GM18511 (cell line): Measurements from ENCODE around the gene RALGPS1.

Experiments used
- ATAC-seq: cut with Tn5 transposase; IDR thresholded peaks from one replicate; pipeline ENCODE4 v1.9.1; 2021; ENCODE audit warnings: mild to moderate bottlenecking, moderate library complexity; ENCODE audit not compliant: unreplicated experiment

Gene RALGPS1

DNA sequence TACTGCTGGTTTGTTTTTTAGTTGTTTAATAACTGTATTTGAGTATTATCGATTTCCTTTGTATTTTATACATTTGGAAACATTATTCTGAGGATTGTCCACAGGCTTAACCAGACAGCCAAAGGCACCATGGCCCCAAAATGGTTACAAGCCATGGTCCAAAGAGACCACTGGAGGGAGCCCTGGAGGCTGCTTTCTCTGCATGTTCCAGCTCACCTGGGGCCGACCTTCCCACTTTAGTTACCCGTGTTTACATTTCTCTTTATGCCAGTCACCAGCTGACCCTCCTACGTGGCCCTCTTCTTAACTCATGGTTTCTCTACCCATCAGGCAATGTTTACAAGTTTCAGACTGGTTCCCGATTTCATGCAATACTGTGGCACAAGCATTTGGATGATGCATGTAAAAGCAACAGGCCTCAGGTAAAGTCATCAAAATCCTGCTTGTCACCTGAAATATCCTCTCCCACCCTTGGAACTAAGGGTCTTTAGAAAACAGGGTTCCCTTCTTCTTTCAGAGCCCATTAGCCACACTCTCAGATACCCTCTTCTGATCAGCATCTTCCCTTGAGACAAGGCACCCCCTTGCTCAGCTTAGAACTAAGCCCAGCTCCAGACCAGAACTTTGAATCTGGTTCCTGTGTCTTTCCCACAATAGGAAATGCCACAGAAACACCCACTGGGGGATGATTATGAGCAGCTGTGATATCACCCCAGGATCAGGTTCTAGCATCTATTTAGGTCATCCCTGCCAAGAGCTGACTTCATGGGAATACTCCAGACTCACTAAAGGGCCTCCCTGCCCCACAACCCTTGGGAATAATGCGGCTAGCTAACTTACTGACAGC lies 300.1 kb downstream of the RALGPS1 start:
- ATAC-seq = no peak

DNA sequence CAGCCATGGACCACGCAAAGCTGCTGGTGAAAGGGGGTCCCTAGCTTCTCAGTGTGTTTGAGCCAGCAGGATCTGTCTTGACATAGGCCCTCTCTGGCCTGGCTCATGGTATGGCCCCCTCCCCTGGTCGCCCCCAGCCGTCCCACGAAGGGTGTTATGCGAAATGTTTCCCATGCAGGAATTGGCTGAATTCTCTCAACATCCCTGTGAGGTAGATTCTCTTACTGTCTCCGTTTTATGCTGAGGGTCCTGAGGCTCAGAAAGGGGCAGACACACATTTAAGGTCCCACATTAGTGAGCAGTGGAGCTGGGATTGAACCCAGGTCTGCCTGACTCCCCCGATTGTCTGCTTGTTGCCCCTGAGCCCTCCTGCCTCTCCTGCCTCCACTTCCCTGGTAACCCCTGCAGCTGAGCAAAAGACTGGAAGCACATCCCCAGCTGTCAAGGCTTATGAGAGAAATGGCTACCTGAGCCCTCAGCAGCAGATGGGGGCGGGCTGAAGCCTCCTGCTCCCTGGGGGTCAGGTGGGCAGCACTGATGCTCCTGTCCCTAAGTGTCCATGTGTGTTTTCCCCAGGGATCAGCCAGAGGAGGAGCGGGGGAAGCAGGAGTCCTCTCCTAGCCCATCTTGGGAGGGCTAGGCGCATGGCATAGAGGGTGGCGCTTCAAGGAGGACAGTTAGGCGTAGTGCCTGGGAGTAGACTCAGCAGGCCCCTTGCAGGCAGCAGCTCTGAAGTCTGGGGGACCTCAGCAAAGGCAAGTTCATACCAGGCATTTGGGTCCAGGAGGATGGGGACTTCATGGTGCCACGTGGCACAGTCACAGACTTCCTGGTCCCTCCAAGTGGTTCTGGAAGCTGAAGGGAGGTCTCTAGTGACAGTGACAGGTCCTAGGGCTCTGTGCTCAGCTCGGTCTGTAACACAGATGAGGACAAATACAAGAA lies 301.0 kb downstream of the RALGPS1 start:
- ATAC-seq = no peak

DNA sequence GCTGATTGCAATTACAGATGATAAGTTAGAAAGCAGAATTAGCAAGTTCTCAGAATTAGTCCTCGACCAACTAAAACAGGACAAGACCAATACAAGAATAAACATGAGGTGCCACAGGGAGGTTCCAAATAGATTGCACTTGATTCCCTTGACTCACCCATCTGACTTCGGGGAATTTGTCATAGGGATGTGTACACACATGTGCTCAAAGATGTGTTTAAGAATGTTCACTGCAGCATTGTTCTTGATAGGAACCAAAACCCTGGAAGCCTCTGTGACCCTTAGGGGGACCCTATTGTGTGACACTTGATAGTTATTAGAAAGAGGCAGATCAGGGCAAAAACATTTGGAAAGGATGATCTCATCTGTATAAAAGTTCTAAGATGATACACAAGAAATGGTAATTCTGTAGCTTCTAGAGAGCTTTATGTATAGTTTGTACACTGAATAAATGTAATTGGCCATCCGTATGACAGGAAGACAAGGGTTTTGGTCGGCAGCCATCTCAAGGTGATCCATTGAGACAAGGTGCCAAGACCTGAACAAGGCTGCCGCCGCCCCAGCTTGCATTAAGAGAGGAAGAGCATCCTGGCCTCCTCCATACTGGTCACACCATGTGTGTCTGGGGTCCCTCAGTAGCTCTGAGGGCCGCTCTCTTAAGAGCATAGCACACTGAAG lies 301.8 kb downstream of the RALGPS1 start:
- no peak for ATAC-seq

DNA sequence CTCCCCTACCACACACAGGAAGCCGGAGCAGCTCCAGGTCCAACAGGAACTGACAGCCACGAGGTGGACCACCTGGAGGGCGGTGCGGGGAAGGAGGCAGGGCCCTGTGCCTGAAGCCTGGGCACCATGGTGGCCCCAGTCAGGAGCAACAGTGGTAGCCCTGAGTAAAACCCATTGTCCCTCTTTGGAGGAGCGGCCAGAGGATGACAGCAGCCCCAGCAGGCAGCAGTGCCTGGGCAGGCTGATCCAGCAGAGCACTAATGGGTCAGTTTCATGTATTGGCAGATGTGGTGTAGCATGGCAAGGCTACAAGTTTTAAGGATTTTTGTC lies 302.3 kb downstream of the RALGPS1 start:
- ATAC-seq = no peak

DNA sequence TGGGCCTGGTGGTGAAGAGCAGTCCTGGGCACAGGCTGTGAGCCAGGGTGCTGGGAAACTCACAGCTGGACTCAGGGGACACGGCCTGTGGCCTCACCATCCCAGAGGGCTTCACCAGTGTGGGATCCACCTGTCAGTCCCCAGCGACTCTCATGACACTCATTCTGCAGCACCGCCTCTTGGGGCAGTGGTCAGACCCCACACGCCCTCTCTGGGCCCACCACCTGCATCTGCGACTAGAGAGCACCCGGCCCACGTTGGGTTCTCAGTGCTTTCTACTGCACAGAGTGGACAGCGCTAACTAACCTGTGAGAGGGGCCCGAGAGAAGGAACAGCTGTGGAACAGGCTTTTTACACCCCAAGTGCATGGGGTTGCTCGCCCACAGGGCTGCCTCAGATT lies 304.2 kb downstream of the RALGPS1 start:
- no peak for ATAC-seq

DNA sequence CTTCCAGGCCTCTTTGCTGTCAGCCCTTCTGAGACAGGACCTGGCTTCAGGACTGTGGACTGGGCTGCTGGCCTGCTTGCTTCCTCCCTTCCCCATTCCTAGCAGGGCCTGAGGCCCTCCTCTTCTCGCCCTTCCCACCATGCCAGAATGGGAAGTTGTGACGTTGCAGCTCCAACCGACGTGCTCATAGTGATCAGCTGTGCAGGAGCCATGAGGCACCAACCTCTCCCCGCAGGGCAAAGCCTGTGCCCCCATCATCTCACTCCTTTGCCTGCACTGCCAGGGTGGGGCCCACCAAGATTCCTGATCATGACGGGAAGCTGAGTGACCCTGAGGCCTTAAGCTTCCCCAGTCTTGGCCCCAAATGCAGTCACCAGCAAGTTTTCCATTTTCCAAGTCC lies 304.9 kb downstream of the RALGPS1 start:
- no peak for ATAC-seq

DNA sequence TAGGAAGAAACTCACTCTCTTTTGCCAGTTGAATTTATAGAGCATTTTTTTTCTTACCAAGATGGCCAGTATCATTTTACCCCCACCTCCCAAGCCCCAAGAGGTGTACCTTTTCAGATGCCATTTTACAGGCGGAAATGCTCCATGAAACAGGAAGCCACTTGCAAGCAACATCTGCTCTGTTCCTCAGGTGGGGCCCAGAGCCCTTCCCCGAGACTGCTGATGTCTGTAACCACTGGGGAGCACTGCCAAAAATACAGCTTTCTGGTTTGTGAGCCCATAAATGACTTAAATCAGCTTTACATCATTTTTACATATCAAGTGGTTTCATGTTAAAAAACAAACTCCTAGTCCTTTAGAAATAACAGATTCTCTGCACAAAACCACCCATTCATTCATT lies 307.1 kb downstream of the RALGPS1 start:
- ATAC-seq = no peak

DNA sequence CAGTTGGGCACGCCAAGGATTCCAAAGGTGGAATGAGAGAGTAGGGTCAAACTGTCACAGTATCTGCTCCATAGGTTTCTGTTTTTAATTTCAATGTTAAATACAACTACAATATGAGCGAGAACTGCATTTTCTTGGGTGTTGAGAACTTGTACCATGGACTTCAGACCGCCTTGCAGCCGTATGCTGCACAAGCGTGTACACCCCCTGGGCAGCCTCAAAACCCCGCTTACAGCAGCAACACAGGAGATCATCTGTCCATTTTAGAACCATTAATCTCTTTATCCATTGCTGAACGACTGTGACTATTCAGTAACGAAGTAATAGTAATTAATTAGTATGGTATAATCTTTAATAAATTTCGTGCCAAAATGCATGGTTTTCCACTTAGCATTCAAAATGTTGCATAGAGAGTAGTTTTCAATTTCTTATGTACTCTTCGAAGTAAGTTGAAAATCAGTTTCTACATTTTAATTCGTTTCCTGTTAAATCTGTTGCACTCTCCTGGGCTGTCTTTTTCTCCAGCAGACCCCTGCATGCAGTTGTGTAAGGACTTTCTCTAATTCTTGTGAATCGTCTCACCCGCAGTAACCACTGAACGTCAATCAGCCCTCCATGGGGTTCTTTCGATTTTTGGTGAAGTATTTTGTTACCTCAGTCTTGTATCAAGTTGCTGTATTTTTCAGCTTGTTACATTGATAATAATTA lies 308.0 kb downstream of the RALGPS1 start:
- ATAC-seq = no peak

DNA sequence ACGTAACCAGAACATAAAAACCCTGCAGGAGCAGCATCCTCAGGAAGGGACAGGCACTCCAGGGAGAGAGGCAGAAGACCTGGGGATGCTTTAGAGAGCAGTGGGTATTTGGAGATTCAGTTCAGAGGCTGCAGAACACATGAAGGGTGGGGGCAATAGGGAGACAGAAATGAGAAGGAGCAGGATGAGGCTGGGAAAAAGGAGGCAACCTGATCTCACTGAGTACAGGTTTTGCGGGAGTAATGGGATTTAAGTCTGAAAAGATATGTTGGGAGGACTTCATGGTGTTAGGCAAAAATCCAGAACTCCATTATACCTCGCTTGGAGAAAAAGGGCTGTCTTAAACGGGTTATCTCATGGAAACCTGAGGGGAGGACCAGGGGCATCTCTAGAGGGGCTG lies 308.7 kb downstream of the RALGPS1 start:
- ATAC-seq = no peak

DNA sequence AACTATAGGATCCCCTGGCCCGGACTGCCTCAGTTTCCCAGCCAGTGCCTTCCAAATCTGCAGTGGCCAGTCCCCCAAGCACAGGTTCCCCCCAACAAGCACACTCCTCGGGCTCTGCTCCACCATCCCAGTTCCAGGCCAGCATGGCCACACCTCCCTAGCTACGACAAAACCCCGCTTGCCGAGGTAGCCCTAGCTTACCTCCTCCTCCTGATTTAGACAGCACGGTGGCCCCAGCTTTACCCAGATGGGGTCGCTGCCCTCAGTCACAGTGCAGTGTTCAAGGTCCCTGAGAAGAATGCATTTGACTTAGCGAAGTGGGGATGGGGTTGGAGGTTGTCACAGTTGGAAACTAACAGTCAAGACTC lies 309.2 kb downstream of the RALGPS1 start:
- no peak for ATAC-seq

DNA sequence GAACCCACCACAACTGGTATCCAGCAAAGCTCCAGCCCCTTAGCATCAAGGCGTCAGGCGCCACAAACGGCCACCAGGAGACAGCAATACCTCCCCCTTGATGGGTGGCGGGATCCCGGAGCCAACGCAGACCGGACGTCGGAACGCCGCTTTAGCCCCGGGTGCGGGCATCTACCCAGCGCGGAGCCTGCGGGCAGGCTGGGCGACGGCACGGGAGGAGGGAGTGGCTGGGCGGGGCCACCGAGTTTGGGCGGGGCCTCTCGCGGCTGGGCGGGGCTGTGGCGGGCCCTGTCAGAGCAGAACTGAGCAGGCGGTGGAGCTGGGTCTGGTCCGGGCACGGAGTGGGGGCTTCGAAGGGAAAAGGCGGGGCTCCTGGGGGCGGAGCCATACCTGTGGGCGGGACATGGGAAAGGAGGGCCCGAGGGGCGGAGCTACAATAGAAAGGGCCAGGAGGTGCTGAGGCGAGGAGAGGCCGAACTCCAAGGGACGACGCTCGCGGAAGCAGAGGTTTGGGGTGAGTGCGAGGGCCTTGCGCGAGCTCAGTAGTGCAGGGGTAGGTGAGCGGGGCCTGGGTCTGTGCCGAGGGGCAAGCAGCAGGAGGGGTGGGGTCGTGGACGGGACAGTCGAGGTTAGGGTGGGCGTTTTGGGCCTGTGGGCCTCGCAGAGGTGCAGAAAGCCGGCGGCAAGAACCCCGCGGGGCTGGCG lies 309.7 kb downstream of the RALGPS1 start:
- ATAC-seq = peak; percentile 48

DNA sequence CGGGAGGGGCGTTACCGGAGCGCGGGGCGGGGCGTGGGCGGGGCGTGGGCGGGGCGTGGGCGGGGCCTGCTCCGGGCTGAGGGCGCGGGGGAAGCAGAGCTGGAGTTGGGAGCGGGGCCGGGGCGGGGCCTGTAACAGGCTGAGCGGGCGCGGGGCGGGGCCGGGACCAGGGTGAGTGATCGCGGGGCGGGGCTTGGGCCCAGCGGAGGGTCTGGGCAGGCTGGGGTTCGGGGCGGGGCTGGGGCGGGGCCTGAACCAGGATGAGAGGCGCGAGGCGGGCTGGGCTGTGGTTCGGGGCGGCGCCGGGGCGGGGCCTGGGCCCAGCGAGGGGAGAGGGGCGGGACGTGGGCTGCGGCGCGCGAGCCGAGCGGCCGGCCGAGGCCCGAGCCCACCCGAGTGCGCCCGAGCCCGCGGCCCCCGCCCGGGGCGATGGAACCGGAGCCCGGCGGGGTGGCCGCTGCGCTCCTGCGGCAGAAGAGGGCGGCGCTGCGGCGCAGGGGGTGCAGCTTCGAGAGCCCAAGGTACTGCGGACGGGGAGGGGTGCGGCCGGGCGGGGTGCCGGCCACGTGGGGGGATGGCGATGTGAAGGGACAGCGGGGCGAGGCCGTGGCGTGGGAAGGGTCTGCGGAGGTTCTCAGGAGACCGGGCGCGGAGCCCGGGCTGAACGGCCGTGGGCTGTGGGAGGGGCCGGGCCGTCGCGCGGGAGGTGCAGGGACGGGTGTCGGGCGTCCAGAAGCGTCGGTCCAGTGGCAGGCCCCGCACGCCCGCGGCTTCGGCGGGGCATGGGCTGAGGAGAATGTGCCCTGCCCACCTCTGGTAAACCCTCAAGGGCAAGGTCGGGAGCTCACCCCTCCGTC lies 310.5 kb downstream of the RALGPS1 start:
- peak; percentile 55 for ATAC-seq

DNA sequence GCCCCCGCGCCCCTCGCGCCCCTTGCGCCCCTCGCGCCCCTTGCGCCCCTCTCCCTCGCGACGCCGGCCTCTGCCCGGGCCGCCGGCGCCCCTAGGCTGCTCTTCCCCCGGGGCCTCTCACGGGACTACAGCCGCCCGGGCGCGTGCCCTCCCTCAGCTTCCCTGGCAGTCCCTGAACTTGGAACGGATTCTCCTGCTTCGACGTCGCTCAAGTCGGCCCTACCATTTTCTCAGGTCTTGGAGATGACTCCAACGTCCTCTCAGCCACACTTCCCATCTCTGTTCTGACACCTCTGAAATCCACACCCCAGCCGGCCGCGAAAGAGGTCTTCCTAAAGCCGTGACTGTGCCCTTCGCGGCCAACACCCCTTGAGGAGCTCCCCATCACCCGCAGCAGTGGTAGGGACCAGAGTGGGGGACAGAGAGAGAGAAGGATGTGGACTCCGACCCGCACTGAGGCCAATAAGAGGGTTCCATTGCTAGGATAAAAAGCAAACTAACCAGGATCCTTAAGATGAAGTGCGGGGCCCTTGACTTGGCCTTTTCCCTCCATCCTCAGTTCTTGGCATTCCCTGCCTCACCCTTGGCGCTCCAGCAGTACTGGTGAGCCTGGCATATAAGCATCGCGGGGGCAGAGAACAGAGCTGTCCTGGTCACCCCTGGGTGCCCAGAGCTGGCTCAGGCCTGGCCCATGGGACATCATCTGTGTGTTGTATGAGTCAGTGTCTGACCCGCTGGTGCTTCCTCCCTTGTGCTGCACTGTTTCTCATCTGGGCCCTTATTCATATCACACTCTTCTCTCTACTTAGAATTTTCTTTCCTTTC lies 311.4 kb downstream of the RALGPS1 start:
- no peak for ATAC-seq

DNA sequence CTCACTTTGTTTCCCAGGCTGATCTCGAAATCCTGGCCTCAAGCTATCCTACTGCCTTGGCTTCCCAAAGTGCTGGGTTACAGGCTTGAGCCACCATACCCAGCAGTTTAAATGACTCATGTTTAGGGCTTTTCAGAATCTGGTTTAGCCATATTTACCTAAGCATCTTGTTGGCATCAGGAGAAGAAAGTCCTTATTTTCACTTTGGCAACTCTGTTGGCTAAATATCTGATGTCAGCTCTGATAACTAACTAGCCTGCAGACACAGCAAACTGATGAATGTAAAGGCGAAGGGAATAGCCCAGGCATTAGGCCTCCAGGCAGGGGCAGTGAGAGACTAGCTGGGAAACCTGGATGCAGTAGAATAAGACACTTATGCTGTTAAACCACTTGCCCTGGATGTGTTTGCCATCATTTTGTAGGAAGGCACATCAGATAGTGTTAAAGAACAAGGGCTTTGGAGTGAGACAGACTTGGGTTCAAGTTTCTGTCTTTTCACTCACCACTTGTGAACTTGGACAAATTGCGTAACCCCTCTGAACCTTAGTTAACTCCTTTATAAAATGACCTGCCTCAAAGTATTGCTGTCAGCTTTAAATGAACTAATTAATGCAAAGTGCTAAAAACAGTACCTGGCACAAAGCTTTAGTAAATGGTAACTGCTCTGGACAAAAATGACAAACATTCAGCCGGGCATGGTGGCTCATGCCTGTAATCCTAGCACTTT lies 315.3 kb downstream of the RALGPS1 start:
- ATAC-seq = no peak

DNA sequence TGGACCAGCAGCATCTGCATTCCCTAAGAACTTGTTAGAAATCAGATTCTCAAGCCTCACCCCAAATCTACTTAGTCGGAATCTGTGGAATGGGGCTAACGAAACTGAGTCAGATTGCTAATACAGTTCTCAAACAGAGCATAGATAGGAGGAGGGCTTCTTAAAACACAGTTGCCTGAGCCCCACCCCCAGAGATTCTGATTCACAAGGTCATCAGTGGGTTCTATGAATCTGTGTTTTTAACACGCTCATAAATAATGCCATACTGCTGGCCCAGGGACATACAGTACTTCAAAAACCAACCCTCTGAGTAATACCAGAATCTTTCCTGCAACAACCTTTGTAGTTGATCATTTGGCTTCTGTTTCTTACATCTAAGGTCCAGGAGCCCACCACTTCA lies 317.1 kb downstream of the RALGPS1 start:
- no peak for ATAC-seq

DNA sequence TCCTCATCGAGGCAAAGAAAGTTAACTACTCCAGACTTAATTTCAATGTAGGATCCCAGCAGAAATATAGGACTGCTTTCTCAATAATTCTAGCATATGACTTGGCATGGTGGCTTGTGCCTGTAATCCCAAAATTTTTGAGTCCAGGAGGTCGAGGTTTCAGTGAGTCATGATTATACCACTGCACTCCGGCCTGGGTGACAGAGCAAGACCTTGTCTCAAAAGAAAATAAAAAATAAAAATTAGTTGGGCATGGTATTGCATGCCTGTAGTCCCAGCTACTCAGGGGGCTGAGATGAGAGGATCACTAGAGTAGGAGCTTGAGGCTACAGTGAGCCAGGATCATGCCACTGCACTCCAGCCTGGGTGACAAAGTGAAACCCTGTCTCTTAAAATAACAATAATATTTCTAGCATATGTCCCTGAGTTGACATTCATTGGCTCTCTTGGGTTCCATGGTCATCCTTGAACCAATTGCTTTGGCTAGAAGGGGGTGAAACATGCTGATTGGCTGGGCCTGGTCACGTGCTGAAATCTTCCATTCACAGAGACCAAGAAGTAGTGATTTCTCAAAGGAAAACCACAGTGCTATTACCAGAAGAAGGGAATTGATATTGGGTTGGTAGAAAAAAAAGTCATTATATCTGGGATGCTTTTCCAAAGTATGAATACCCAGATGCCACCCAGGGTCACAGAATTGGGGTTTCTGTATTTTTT lies 318.4 kb downstream of the RALGPS1 start:
- no peak for ATAC-seq

DNA sequence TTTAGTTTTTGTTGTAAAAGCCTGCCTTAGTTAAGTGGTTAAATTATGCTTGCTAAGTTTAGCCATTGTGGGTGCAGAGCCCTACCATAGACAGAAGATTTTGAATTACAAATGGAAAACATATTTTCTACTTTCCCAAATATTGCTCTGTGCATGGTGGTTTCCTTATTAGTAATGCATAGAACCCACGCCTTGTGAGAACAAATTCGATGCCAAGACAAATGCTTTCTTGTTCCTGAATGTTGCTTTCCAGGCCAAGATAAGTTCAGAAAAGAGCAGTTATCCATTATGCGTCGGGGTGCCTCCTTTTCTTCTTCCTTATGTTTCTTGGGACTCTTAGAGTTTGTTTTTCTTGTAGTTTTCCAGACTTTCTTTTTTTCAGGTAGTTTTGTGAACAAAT lies 319.0 kb downstream of the RALGPS1 start:
- no peak for ATAC-seq
